GM12801 (cell line): ENCODE data around the gene MICU2.

Experiments
- CTCF ChIP-seq: IDR thresholded peaks from one replicate; pipeline ENCODE4 v1.5.1; 2011; ENCODE audit warnings: control low read depth; ENCODE audit not compliant: insufficient read length; ENCODE audit errors: extremely low read depth

MICU2 gene

GRCh38 chr13:21526707-21527540, 77.0 kb downstream of the MICU2 start:
- TF ChIP-seq CTCF = no peak

GRCh38 chr13:21522847-21523246, 81.1 kb downstream of the MICU2 start:
- no peak for TF ChIP-seq CTCF

- no peak for TF ChIP-seq CTCF
Measured at GRCh38 chr13:21522130-21522529, 81.8 kb downstream of the MICU2 start.

- TF ChIP-seq CTCF = no peak
Measured at GRCh38 chr13:21518617-21519144, 85.3 kb downstream of the MICU2 start.

GRCh38 chr13:21517576-21517975, 86.4 kb downstream of the MICU2 start:
- TF ChIP-seq CTCF = no peak

- no peak for TF ChIP-seq CTCF
Measured at GRCh38 chr13:21516805-21517204, 87.2 kb downstream of the MICU2 start.

- no peak for TF ChIP-seq CTCF
Measured at GRCh38 chr13:21511849-21512248, 92.1 kb downstream of the MICU2 start.
